Measurements from ENCODE around the gene MORN2. TPM values are rescaled to one million over a fixed set of nuclear protein-coding genes. Genes with fewer than 3 reads are reported as not detected.
A peak's percentile ranks its signal among the peaks of the same experiment; 100 is the strongest.
"Not testable (repeated sequence)": the region's sequence is repeated elsewhere in the genome, so short reads cannot be mapped to it uniquely, and the experiment has no call there.

MORN2 gene
- 5.7 TPM for total RNA-seq (ENCODE audit: unreplicated experiment)
- long read RNA-seq, transcript MORN2-201 (5 exons, 739 nt) = major isoform, 11 of 11 reads
- long read RNA-seq, partial matches to known transcripts = 0 of 11 reads
- long read RNA-seq, other reads (novel, unspliced or antisense) = 0 of 11 reads

GRCh38 chr2:38875576-38876367, at the start of gene MORN2, which contains the start of gene DHX57:
MORN2 (plus strand) TSS chr2:38875976.
DHX57 (minus strand) TSS chr2:38875934; CDS start chr2:38868405, 7,529 bp downstream.
- H3K27me3 Mint-ChIP-seq (ENCODE audit: unreplicated experiment) = peaks cover 2% of the 10 kb centered on the region
- peak within 1 kb of the TSS; percentile 97 for H3K4me3 Mint-ChIP-seq (ENCODE audit: unreplicated experiment)
- peaks cover 10% of the 10 kb centered on the region for H3K4me1 Mint-ChIP-seq (ENCODE audit: low read depth, unreplicated experiment)
- peaks cover 14% of the 10 kb centered on the region for H3K36me3 Mint-ChIP-seq (ENCODE audit: unreplicated experiment)
- H3K27ac Mint-ChIP-seq (ENCODE audit: unreplicated experiment) = peak within 1 kb of the TSS; percentile 91
- peak; percentile 88 for DNase-seq
- no peaks in the 10 kb centered on the region for H3K9me3 Mint-ChIP-seq (ENCODE audit: unreplicated experiment)
- no peak for TF ChIP-seq CTCF (IDR thresholded peaks at IDR 0.05; ENCODE audit: partially characterized antibody, unreplicated experiment)

GRCh38 chr2:38827539-38828145, 48.1 kb upstream of the MORN2 start:
- H3K27ac Mint-ChIP-seq (ENCODE audit: unreplicated experiment); H3K4me3 Mint-ChIP-seq (ENCODE audit: unreplicated experiment); H3K27me3 Mint-ChIP-seq (ENCODE audit: unreplicated experiment); H3K4me1 Mint-ChIP-seq (ENCODE audit: low read depth, unreplicated experiment); DNase-seq; H3K9me3 Mint-ChIP-seq (ENCODE audit: unreplicated experiment); H3K36me3 Mint-ChIP-seq (ENCODE audit: unreplicated experiment): not testable (repeated sequence)

GRCh38 chr2:38828460-38828859, 47.3 kb upstream of the MORN2 start:
- H3K9me3 Mint-ChIP-seq (ENCODE audit: unreplicated experiment) = peaks cover under 1% of the 10 kb centered on the region
- DNase-seq = no peak
- no peak overlapping the region for H3K27ac Mint-ChIP-seq (ENCODE audit: unreplicated experiment)
- H3K4me1 Mint-ChIP-seq (ENCODE audit: low read depth, unreplicated experiment) = no peaks in the 10 kb centered on the region
- peaks cover 2% of the 10 kb centered on the region for H3K27me3 Mint-ChIP-seq (ENCODE audit: unreplicated experiment)
- TF ChIP-seq CTCF (IDR thresholded peaks at IDR 0.05; ENCODE audit: partially characterized antibody, unreplicated experiment) = no peak
- no peak overlapping the region for H3K4me3 Mint-ChIP-seq (ENCODE audit: unreplicated experiment)
- no peaks in the 10 kb centered on the region for H3K36me3 Mint-ChIP-seq (ENCODE audit: unreplicated experiment)

- H3K4me1 Mint-ChIP-seq (ENCODE audit: low read depth, unreplicated experiment) = no peaks in the 10 kb centered on the region
- no peak for DNase-seq
- no peak for TF ChIP-seq CTCF (IDR thresholded peaks at IDR 0.05; ENCODE audit: partially characterized antibody, unreplicated experiment)
- no peak overlapping the region for H3K4me3 Mint-ChIP-seq (ENCODE audit: unreplicated experiment)
- no peak overlapping the region for H3K27ac Mint-ChIP-seq (ENCODE audit: unreplicated experiment)
- H3K36me3 Mint-ChIP-seq (ENCODE audit: unreplicated experiment) = no peaks in the 10 kb centered on the region
- no peaks in the 10 kb centered on the region for H3K9me3 Mint-ChIP-seq (ENCODE audit: unreplicated experiment)
- peaks cover 2% of the 10 kb centered on the region for H3K27me3 Mint-ChIP-seq (ENCODE audit: unreplicated experiment)
Observed at GRCh38 chr2:38829971-38830370, 45.8 kb upstream of the MORN2 start.

GRCh38 chr2:38830526-38831159, 45.1 kb upstream of the MORN2 start:
- no peaks in the 10 kb centered on the region for H3K4me1 Mint-ChIP-seq (ENCODE audit: low read depth, unreplicated experiment)
- no peak overlapping the region for H3K4me3 Mint-ChIP-seq (ENCODE audit: unreplicated experiment)
- no peaks in the 10 kb centered on the region for H3K36me3 Mint-ChIP-seq (ENCODE audit: unreplicated experiment)
- H3K27ac Mint-ChIP-seq (ENCODE audit: unreplicated experiment) = no peak overlapping the region
- no peaks in the 10 kb centered on the region for H3K9me3 Mint-ChIP-seq (ENCODE audit: unreplicated experiment)
- no peak for TF ChIP-seq CTCF (IDR thresholded peaks at IDR 0.05; ENCODE audit: partially characterized antibody, unreplicated experiment)
- peaks cover 2% of the 10 kb centered on the region for H3K27me3 Mint-ChIP-seq (ENCODE audit: unreplicated experiment)
- no peak for DNase-seq

Data from glutamatergic neuron (in vitro differentiated cells).